Tibial nerve (tissue), 3 donors: ENCODE data around the gene LUC7L2.

Experiments
- POLR2A ChIP-seq, 2 donors: fragments of 450-650 bp; IDR thresholded peaks; one replicate each; pipeline ENCODE4 v1.6.1; 2017; ENCODE audit warnings: antibody characterized with exemption in 2 of 2, mild to moderate bottlenecking in 2 of 2, moderate library complexity in 2 of 2
- TF ChIP-seq, protein P1 (sequence below), 5 experiments: fragments of 200-600 bp in 3 of 5; fragments of 450-650 bp in 2 of 5; sonication (generic) in 3 of 5; IDR thresholded peaks; one replicate each; pipeline ENCODE4 v1.5.1; 2016 to 2019; ENCODE audit warnings: antibody characterized with exemption in 5 of 5, mild to moderate bottlenecking in 3 of 5, moderate library complexity in 2 of 5

DNA sequence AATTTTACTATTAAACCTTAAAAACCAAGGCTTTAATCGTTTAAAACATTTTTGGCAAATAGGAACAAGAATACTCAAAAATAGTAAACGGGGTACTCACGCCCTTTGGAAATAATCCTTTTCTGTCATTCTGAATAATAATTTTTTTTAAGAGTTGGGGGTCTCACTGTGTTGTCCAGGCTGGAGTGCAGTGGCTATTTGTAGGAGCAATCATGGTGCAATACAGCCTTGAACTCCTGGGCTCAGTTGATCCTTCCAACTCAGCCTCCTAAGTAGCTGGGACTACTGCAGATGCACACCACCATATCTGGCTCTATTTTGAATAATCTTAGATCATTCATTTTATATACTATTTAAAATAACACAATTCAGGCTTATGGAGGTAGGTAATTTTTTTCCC is 24.9 kb downstream of the LUC7L2 start:
- TF ChIP-seq POLR2A (IDR thresholded peaks at IDR 0.05): no peak
- TF ChIP-seq, protein P1, sequence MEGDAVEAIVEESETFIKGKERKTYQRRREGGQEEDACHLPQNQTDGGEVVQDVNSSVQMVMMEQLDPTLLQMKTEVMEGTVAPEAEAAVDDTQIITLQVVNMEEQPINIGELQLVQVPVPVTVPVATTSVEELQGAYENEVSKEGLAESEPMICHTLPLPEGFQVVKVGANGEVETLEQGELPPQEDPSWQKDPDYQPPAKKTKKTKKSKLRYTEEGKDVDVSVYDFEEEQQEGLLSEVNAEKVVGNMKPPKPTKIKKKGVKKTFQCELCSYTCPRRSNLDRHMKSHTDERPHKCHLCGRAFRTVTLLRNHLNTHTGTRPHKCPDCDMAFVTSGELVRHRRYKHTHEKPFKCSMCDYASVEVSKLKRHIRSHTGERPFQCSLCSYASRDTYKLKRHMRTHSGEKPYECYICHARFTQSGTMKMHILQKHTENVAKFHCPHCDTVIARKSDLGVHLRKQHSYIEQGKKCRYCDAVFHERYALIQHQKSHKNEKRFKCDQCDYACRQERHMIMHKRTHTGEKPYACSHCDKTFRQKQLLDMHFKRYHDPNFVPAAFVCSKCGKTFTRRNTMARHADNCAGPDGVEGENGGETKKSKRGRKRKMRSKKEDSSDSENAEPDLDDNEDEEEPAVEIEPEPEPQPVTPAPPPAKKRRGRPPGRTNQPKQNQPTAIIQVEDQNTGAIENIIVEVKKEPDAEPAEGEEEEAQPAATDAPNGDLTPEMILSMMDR (IDR thresholded peaks at IDR 0.05): no peak
